DND-41 (cell line): ENCODE measurements around the gene TBC1D3I.
"Not testable (repeated sequence)": the region's sequence is repeated elsewhere in the genome, so short reads cannot be mapped to it uniquely, and the experiment has no call there.

ENCODE experiments used
- ATAC-seq: fragments of 200-7000 bp; cut with Tn5 transposase; 3 replicates; pipeline ENCODE4 v1.9.1; 2021; ENCODE audit warnings: low read depth; ENCODE audit not compliant: insufficient read depth
- DNase-seq: peaks from one replicate; pipeline ENCODE4 v3.0.0-alpha.2; 2020
- H2AFZ ChIP-seq: 2 replicates; pipeline ENCODE4 v1.6.0; 2012; ENCODE audit warnings: low read depth, low read length
- H3K27ac ChIP-seq: 2 replicates; pipeline ENCODE4 v1.5.1; 2012; ENCODE audit warnings: low read length, inconsistent platforms
- H3K27me3 ChIP-seq: fragments of 200-600 bp; sonication (generic); 2 replicates; pipeline ENCODE4 v1.6.0; 2012; ENCODE audit warnings: low read length, mild to moderate bottlenecking, inconsistent platforms; ENCODE audit not compliant: insufficient read depth, poor library complexity
- H3K36me3 ChIP-seq: 2 replicates; pipeline ENCODE4 v1.5.1; 2012; ENCODE audit warnings: low read length, inconsistent platforms; ENCODE audit not compliant: insufficient read depth
- H3K4me1 ChIP-seq: 2 replicates; pipeline ENCODE4 v1.5.1; 2012; ENCODE audit warnings: mild to moderate bottlenecking, low read length; ENCODE audit not compliant: insufficient read depth
- H3K4me2 ChIP-seq: 2 replicates; pipeline ENCODE4 v1.6.0; 2012; ENCODE audit warnings: mild to moderate bottlenecking, moderate library complexity, low read length, inconsistent platforms; ENCODE audit not compliant: insufficient read depth
- H3K4me3 ChIP-seq, 2 experiments: fragments of 200-600 bp in 1 of 2; shearing (Covaris generic) in 1 of 2; 2 replicates each; pipeline ENCODE4 v1.5.1; 2012 to 2016; ENCODE audit warnings: inconsistent platforms in 2 of 2, low read length in 2 of 2, mild to moderate bottlenecking in 2 of 2, low read depth in 1 of 2, moderate library complexity in 1 of 2
- H3K79me2 ChIP-seq: 2 replicates; pipeline ENCODE4 v1.6.0; 2012; ENCODE audit warnings: low read length, inconsistent platforms; ENCODE audit not compliant: insufficient read depth
- H3K9ac ChIP-seq: 2 replicates; pipeline ENCODE4 v1.6.0; 2012; ENCODE audit warnings: low read depth, mild to moderate bottlenecking, inconsistent platforms, low read length, moderate library complexity
- H3K9me3 ChIP-seq: 2 replicates; pipeline ENCODE4 v1.5.1; 2012; ENCODE audit warnings: low read length, moderate library complexity, mild to moderate bottlenecking, inconsistent platforms; ENCODE audit not compliant: insufficient read depth, severe bottlenecking
- H4K20me1 ChIP-seq: 2 replicates; pipeline ENCODE4 v1.6.0; 2012; ENCODE audit warnings: low read length; ENCODE audit not compliant: insufficient read depth
- CTCF ChIP-seq: IDR thresholded peaks from 2 replicates; pipeline ENCODE4 v1.5.1; 2012; ENCODE audit warnings: borderline replicate concordance, low read length, moderate library complexity, mild to moderate bottlenecking; ENCODE audit not compliant: poor library complexity, severe bottlenecking; ENCODE audit errors: extremely low read depth
- EZH2 ChIP-seq: IDR thresholded peaks from 3 replicates; pipeline ENCODE4 v1.6.1; 2012; ENCODE audit warnings: borderline replicate concordance, low read depth, mild to moderate bottlenecking, moderate library complexity, low read length, inconsistent platforms; ENCODE audit not compliant: severe bottlenecking

The TBC1D3I gene

GRCh38 chr17:36221581-36222100 is 42.7 kb downstream of the TBC1D3I start:
- H3K4me3 ChIP-seq, H4K20me1 ChIP-seq, H2AFZ ChIP-seq, H3K36me3 ChIP-seq, DNase-seq, H3K27ac ChIP-seq, ATAC-seq, H3K27me3 ChIP-seq, H3K4me1 ChIP-seq, H3K9ac ChIP-seq, H3K9me3 ChIP-seq, H3K4me2 ChIP-seq, H3K79me2 ChIP-seq: not testable (repeated sequence)

GRCh38 chr17:36220737-36221580 is 43.4 kb downstream of the TBC1D3I start:
- H3K9ac ChIP-seq, H2AFZ ChIP-seq, ATAC-seq, H3K4me3 ChIP-seq, DNase-seq, H3K4me1 ChIP-seq, H3K27ac ChIP-seq, H3K9me3 ChIP-seq, H3K27me3 ChIP-seq, H3K79me2 ChIP-seq, H3K36me3 ChIP-seq, H4K20me1 ChIP-seq, H3K4me2 ChIP-seq: not testable (repeated sequence)

- not testable (repeated sequence) for H3K9me3 ChIP-seq, H3K36me3 ChIP-seq, H2AFZ ChIP-seq, H3K4me2 ChIP-seq, H3K9ac ChIP-seq, H3K4me1 ChIP-seq, H4K20me1 ChIP-seq, H3K27me3 ChIP-seq, DNase-seq, H3K79me2 ChIP-seq, H3K27ac ChIP-seq, ATAC-seq, H3K4me3 ChIP-seq
These were observed 44.8 kb downstream of the TBC1D3I start for GRCh38 chr17:36219556-36219955.

GRCh38 chr17:36215406-36216308 is 48.7 kb downstream of the TBC1D3I start:
- H3K36me3 ChIP-seq, H3K4me3 ChIP-seq, H3K27me3 ChIP-seq, H3K79me2 ChIP-seq, H3K4me2 ChIP-seq, H3K9me3 ChIP-seq, DNase-seq, H2AFZ ChIP-seq, H4K20me1 ChIP-seq, H3K4me1 ChIP-seq, H3K27ac ChIP-seq, H3K9ac ChIP-seq, ATAC-seq: not testable (repeated sequence)

GRCh38 chr17:36214918-36215317 is 49.5 kb downstream of the TBC1D3I start:
- no peak overlapping the region for H3K4me2 ChIP-seq
- no peak for TF ChIP-seq EZH2
- no peak for TF ChIP-seq CTCF
- H3K79me2 ChIP-seq, result no peaks in the 10 kb centered on the region
- peaks cover 2% of the 10 kb centered on the region; the same call in 1 of the 2 replicates for H3K4me1 ChIP-seq
- DNase-seq (no peak), ATAC-seq (no peak)
- H3K4me3 ChIP-seq, result no peak overlapping the region
- no peaks in the 10 kb centered on the region for H3K27me3 ChIP-seq
- no peaks in the 10 kb centered on the region for H4K20me1 ChIP-seq
- no peak overlapping the region for H3K27ac ChIP-seq
- H3K9me3 ChIP-seq, result no peaks in the 10 kb centered on the region
- H3K9ac ChIP-seq, result no peak overlapping the region
- H2AFZ ChIP-seq, result no peak overlapping the region
- H3K36me3 ChIP-seq, result no peaks in the 10 kb centered on the region
